GM12878 (cell line): ENCODE measurements around the gene ZNF599.

Experiments used
- CTCF ChIP-seq, 3 experiments: IDR thresholded peaks in 2 of 3; conservative IDR thresholded peaks in 1 of 3; 2 replicates each; pipeline ENCODE4 v1.5.1; 2011; ENCODE audit warnings: low read depth in 3 of 3, low read length in 3 of 3, mild to moderate bottlenecking in 3 of 3, control low read depth in 2 of 3, moderate library complexity in 2 of 3, inconsistent platforms in 1 of 3, mixed read lengths in 1 of 3; ENCODE audit not compliant: control insufficient read depth in 2 of 3, insufficient read depth in 1 of 3; ENCODE audit errors: extremely low read depth in 1 of 3
- MTA3 ChIP-seq: IDR thresholded peaks from 2 replicates; pipeline ENCODE4 v1.6.1; 2012; ENCODE audit warnings: low read length, inconsistent platforms, borderline replicate concordance
- MXI1 ChIP-seq: fragments of 150-350 bp; IDR thresholded peaks from 2 replicates; pipeline ENCODE4 v1.6.1; 2011; ENCODE audit warnings: low read depth, mild to moderate bottlenecking, inconsistent platforms, low read length, improper control_type of control experiment
- NR2C2 ChIP-seq: IDR thresholded peaks from 2 replicates; pipeline ENCODE4 v1.6.1; 2011; ENCODE audit warnings: borderline replicate concordance, low read depth; ENCODE audit not compliant: control insufficient read depth, insufficient read length
- POLR2A ChIP-seq: IDR thresholded peaks from 2 replicates; pipeline ENCODE4 v1.6.1; 2011; ENCODE audit warnings: low read depth, mild to moderate bottlenecking, low read length
- POLR2AphosphoS5 ChIP-seq: IDR thresholded peaks from 2 replicates; pipeline ENCODE4 v1.6.1; 2011; ENCODE audit warnings: mild to moderate bottlenecking, low read length, inconsistent platforms
- RAD21 ChIP-seq: IDR thresholded peaks from 2 replicates; pipeline ENCODE4 v1.6.1; 2011; ENCODE audit warnings: mild to moderate bottlenecking, low read depth, low read length, moderate library complexity; ENCODE audit not compliant: insufficient read depth
- RFX5 ChIP-seq: IDR thresholded peaks from 2 replicates; pipeline ENCODE4 v1.6.1; 2011; ENCODE audit warnings: low read depth, low read length, improper control_type of control experiment
- SRF ChIP-seq, 2 experiments: IDR thresholded peaks; 2 replicates each; pipeline ENCODE4 v1.6.1; 2011; ENCODE audit warnings: low read depth in 2 of 2, low read length in 2 of 2, mild to moderate bottlenecking in 1 of 2, moderate library complexity in 1 of 2
- ZBTB33 ChIP-seq: fragments of 450-650 bp; IDR thresholded peaks from 2 replicates; pipeline ENCODE4 v1.6.1; 2017; ENCODE audit warnings: mild to moderate bottlenecking
- ZNF274 ChIP-seq: IDR thresholded peaks from one replicate; pipeline ENCODE4 v1.8.0; 2011; ENCODE audit not compliant: insufficient read length, insufficient read depth

- TF ChIP-seq CTCF (IDR thresholded peaks at IDR 0.05 in 2 of 3, conservative IDR thresholded peaks at IDR 0.05 in 1 of 3; ENCODE audit: control insufficient read depth in 2 of 3, extremely low read depth in 1 of 3, insufficient read depth in 1 of 3, low read depth in 3 of 3, low read length in 3 of 3) (no peak), POLR2A (no peak), MTA3 (no peak), RAD21 (no peak), ZBTB33 (no peak), RFX5 (no peak), POLR2AphosphoS5 (no peak), NR2C2 (no peak), ZNF274 (no peak), MXI1 (no peak), SRF (IDR thresholded peaks at IDR 0.05; ENCODE audit: low read depth in 2 of 2, low read length in 2 of 2) (no peak)
Measured at GRCh38 chr19:34725400-34725799, 47.6 kb downstream of the ZNF599 start.
